IPS DF 6.9 (cell line): ENCODE results near the gene PLEKHG7.

Source experiments
- DNase-seq: peaks from one replicate; pipeline ENCODE4 v3.0.0-alpha.2; 2013; ENCODE audit warnings: low read depth, low spot score
- H3K27ac ChIP-seq: one replicate; pipeline ENCODE4 v1.5.1; 2013; ENCODE audit warnings: low read length, control low read depth
- H3K27me3 ChIP-seq: 2 replicates; pipeline ENCODE4 v1.6.1; 2013; ENCODE audit warnings: mild to moderate bottlenecking, low read length; ENCODE audit not compliant: control insufficient read depth, insufficient read depth
- H3K36me3 ChIP-seq: 2 replicates; pipeline ENCODE4 v1.6.1; 2013; ENCODE audit warnings: low read length; ENCODE audit not compliant: control insufficient read depth, insufficient read depth
- H3K4me1 ChIP-seq: 2 replicates; pipeline ENCODE4 v1.6.1; 2013; ENCODE audit warnings: low read length; ENCODE audit not compliant: control insufficient read depth, insufficient read depth
- H3K4me3 ChIP-seq: 2 replicates; pipeline ENCODE4 v1.5.1; 2013; ENCODE audit warnings: mild to moderate bottlenecking, low read length
- H3K9me3 ChIP-seq: 2 replicates; pipeline ENCODE4 v1.6.1; 2013; ENCODE audit warnings: low read length, inconsistent platforms; ENCODE audit not compliant: control insufficient read depth, insufficient read depth
- WGBS: extraction: QIAGEN DNeasy Blood & Tissue Kit; methylation state at CpG from one replicate; pipeline ENCODE4 v1.1.7; 2013; ENCODE audit warnings: mixed read lengths, missing lambda C conversion rate; ENCODE audit not compliant: insufficient read length, insufficient coverage; 5-methylcytosine and 5-hydroxymethylcytosine counted together

Gene PLEKHG7

DNA sequence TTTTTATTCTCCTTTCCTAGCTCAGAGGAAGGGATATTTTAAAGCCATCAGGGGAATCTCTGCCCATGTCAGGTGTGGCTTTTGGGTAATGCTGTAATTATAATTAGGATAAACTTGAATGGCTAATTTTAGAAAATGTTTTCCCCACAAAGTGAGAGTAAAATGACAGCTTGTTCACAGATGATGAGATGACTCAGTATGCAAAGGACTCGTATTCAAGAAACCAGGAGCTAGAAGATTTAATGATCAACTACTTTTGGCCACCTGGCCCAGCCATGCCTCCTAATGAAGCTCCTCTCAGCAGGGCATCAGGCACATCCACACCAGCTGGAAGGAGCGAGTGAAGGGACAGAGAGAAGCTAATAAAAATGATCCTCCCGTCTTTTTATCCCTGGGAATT lies 29.0 kb upstream of the PLEKHG7 start:
- H3K4me1 ChIP-seq = no peaks in the 10 kb centered on the region
- H3K9me3 ChIP-seq = no peaks in the 10 kb centered on the region
- H3K27ac ChIP-seq = no peak overlapping the region
- H3K36me3 ChIP-seq = no peaks in the 10 kb centered on the region
- no peaks in the 10 kb centered on the region for H3K27me3 ChIP-seq
- no CpG with 5 or more reads among the region's 3 CpGs for WGBS
- no peak for DNase-seq
- no peak overlapping the region for H3K4me3 ChIP-seq

GRCh38 chr12:92674500-92674899 lies 28.3 kb upstream of the PLEKHG7 start:
- Histone ChIP-seq H3K27me3 (no peaks in the 10 kb centered on the region), H3K27ac (no peak overlapping the region), H3K4me3 (no peak overlapping the region), H3K36me3 (no peaks in the 10 kb centered on the region), H3K9me3 (no peaks in the 10 kb centered on the region), H3K4me1 (no peaks in the 10 kb centered on the region)
- DNase-seq = no peak
- WGBS = no CpG with 5 or more reads among the region's 3 CpGs

GRCh38 chr12:92675092-92675865 lies 27.5 kb upstream of the PLEKHG7 start:
- Histone ChIP-seq H3K27me3 (no peaks in the 10 kb centered on the region), H3K9me3 (no peaks in the 10 kb centered on the region), H3K4me3 (no peak overlapping the region), H3K4me1 (no peaks in the 10 kb centered on the region), H3K36me3 (no peaks in the 10 kb centered on the region), H3K27ac (no peak overlapping the region)
- no peak for DNase-seq
- WGBS = 100% methylated on average over 1 of the region's 5 CpGs

GRCh38 chr12:92676710-92677109 lies 26.1 kb upstream of the PLEKHG7 start:
- Histone ChIP-seq H3K36me3 (no peaks in the 10 kb centered on the region), H3K9me3 (no peaks in the 10 kb centered on the region), H3K4me3 (no peak overlapping the region), H3K27me3 (no peaks in the 10 kb centered on the region), H3K4me1 (no peaks in the 10 kb centered on the region), H3K27ac (no peak overlapping the region)
- no peak for DNase-seq
- no CpG with 5 or more reads among the region's 4 CpGs for WGBS

DNA sequence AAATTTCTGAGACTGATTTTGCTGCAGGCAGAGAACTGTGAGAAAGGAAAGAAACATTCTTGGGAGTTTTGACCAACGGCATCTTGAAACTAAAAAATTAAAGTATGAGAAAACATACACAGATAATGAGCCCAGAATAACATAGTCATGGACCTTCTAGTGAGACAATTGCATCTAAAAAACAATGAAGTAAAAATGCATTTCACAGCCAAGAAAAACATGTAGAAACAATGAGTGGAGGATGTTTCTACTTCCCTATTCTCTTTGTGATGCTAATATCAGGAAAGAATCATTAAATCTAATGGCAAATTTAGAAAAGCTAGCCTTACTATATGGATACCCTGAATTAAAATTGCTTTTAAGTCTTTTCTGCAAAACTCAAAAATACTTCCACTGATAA lies 12.2 kb upstream of the PLEKHG7 start:
- DNase-seq = no peak
- Histone ChIP-seq H3K36me3 (no peaks in the 10 kb centered on the region), H3K9me3 (no peaks in the 10 kb centered on the region), H3K27ac (no peak overlapping the region), H3K4me1 (no peaks in the 10 kb centered on the region), H3K27me3 (no peaks in the 10 kb centered on the region), H3K4me3 (no peak overlapping the region)
- WGBS = no CpG with 5 or more reads among the region's 1 CpG

DNA sequence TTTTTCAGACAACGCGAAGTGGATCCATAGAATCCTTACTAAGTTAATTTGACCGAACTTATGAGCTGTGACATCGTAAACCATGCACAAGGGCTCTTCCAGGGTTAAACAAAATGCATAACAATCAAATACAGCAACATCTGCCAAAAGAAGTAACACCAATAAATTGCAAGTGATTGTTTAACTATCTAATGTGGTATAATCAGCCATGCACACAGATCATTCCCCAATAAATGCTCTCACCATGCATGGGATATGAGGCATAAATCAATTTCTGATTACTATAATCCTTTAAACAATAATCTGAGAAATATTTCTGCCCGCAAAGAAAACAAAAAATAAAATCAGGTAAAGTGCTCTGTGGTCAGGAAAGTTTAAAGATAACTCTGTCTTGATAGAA lies 7.7 kb upstream of the PLEKHG7 start:
- Histone ChIP-seq H3K27me3 (no peaks in the 10 kb centered on the region), H3K9me3 (no peaks in the 10 kb centered on the region), H3K4me3 (no peak overlapping the region), H3K4me1 (no peaks in the 10 kb centered on the region), H3K36me3 (no peaks in the 10 kb centered on the region), H3K27ac (no peak overlapping the region)
- WGBS = no CpG with 5 or more reads among the region's 5 CpGs
- DNase-seq = no peak

GRCh38 chr12:92695577-92695976 lies 7.2 kb upstream of the PLEKHG7 start:
- Histone ChIP-seq H3K27ac (no peak overlapping the region), H3K4me3 (no peak overlapping the region), H3K36me3 (no peaks in the 10 kb centered on the region), H3K27me3 (no peaks in the 10 kb centered on the region), H3K4me1 (no peaks in the 10 kb centered on the region), H3K9me3 (no peaks in the 10 kb centered on the region)
- no peak for DNase-seq
- WGBS = no CpG with 5 or more reads among the region's 1 CpG

DNA sequence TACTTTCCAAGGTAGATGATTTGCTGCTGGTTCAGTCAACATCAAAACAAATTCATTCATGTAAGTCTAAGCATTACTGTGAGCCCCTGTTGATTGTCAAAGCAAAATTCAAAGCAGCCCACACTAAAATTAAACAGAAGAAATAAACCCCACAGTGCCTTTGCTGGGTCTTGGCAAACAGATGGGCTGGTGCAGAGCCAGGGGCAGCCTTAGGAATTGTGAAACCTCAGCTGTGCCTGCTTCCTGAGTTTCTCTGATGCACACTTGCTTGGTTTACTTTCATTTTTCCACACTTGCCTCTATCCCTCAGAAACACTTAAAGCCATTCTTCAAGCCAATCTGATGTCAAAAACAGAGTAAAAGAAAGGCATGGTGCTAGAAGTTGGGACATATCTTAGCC lies 6.6 kb upstream of the PLEKHG7 start:
- Histone ChIP-seq H3K27me3 (no peaks in the 10 kb centered on the region), H3K36me3 (no peaks in the 10 kb centered on the region)
- DNase-seq = no peak

GRCh38 chr12:92698474-92698873 lies 4.3 kb upstream of the PLEKHG7 start:
- no peaks in the 10 kb centered on the region for H3K36me3 ChIP-seq
- no peak overlapping the region for H3K4me3 ChIP-seq
- H3K9me3 ChIP-seq = no peaks in the 10 kb centered on the region
- 0 out of 2 replicates have a peak, but pooled peaks cover 1% of the 10 kb centered on the region for H3K4me1 ChIP-seq
- no peaks in the 10 kb centered on the region for H3K27me3 ChIP-seq
- DNase-seq = no peak
- no peak overlapping the region for H3K27ac ChIP-seq

More for the DNA sequence above, 6.6 kb upstream of the PLEKHG7 start:
- Histone ChIP-seq H3K9me3 (no peaks in the 10 kb centered on the region), H3K27ac (no peak overlapping the region), H3K4me1 (no peaks in the 10 kb centered on the region), H3K4me3 (no peak overlapping the region)

GRCh38 chr12:92701441-92701840 lies 1.3 kb upstream of the PLEKHG7 start:
- H3K27ac ChIP-seq = no peak overlapping the region
- WGBS = no CpG with 5 or more reads among the region's 1 CpG

DNA sequence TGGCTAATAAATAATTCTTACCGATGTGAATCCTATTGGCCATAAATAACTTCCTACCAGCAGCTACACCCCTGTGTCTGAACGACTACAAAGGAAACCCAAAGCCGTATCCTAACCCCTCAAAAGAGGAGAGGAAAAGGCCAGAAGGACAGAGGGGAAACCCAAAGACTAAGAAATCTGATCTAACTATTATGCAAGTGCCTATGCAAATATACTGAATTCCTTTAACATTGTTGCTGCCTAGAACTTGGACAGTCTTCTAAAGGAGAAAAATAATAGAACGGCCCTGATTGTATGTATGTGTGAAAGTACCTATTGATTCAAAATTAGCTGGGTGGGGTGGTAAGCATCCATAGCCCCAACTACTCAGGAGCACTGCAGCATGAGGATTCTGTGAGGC lies 997 bp downstream of the PLEKHG7 start:
- no peaks in the 10 kb centered on the region for H3K36me3 ChIP-seq
- no peaks in the 10 kb centered on the region for H3K27me3 ChIP-seq
- WGBS = no CpG with 5 or more reads among the region's 4 CpGs
- H3K4me1 ChIP-seq = peaks cover 1% of the 10 kb centered on the region; the same call in 1 of the 2 replicates
- H3K4me3 ChIP-seq = no peak overlapping the region
- H3K9me3 ChIP-seq = no peaks in the 10 kb centered on the region
- no peak overlapping the region for H3K27ac ChIP-seq
- DNase-seq = no peak

More at GRCh38 chr12:92701441-92701840, 1.3 kb upstream of the PLEKHG7 start:
- no peaks in the 10 kb centered on the region for H3K36me3 ChIP-seq
- 0 out of 2 replicates have a peak, but pooled peaks cover 1% of the 10 kb centered on the region for H3K4me1 ChIP-seq
- no peak overlapping the region for H3K4me3 ChIP-seq
- H3K27me3 ChIP-seq = no peaks in the 10 kb centered on the region
- no peaks in the 10 kb centered on the region for H3K9me3 ChIP-seq
- no peak for DNase-seq
